Measurements from ENCODE around the gene PIP5K1A. TPM values are rescaled to one million over a fixed set of nuclear protein-coding genes. Genes with fewer than 3 reads are reported as not detected.
A peak's percentile ranks its signal among the peaks of the same experiment; 100 is the strongest.
"Not testable (repeated sequence)": the region's sequence is repeated elsewhere in the genome, so short reads cannot be mapped to it uniquely, and the experiment has no call there.

The PIP5K1A gene
- polyA plus RNA-seq, 1 donor: 92.7 TPM

DNA sequence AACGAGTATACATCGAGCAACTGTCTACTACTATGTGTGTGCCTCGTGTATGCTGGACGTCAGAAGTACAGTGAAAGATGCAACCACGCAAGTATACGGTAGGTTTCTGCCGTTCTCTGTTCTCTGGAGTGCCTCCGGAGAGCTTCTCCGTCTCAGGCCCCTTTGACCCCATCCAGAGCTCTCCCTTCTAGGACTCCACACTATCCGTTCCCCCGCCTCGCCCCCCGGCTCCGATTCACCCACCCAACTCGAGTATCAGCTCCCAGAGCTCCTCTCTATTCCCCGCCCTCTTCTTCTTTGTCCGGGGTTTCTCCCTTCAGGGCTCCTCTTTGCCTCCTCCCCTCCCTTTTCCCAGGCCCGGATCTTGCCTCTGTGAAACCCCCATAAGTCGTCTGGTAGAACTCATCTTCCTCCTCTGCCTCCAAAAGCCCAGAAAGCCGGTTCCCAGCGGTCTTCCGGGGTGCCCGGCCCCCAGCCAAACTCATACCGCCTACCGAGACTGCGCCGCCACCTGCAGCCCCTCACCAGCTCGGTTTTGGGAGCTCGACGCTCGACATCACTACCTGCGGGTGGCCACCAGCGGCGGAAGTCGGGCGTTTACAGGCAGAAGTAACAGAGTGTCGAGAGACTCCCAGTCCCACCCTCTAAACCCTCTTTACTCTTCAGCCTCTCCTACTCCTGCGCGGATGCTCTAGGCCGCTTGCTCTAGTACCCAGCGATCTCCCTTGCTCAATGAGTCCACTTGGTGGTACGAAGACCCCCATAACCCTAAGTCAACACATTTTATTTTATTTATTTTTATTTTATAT, 8.5 kb upstream of the PIP5K1A start, which contains the start of gene VPS72:
TSS of gene VPS72 (minus strand) at position 561 of the 809 bp plus-strand sequence. CDS start at position 485, 76 bp downstream.
- peak; percentile 88 for DNase-seq

DNA sequence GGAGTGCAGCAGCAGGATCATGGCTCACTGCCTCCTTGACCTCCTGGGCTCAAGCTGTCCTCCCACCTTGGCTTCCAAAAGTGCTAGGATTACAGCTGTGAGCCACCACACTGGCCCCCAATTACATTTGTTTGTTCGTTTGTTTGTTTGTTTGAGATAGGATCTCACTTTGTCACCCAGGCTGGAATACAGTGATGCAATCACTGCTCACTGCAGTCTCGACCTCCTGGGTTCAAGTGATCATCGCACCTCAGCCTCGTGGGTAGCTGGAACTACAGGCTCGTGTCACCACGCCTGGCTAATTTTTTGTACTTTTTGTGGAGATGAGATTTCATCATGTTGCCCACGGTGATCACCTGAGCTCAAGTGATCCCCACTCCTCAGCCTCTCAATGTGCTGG, 6.3 kb upstream of the PIP5K1A start:
- no peak for DNase-seq

- DNase-seq: no peak
Measured at GRCh38 chr1:151193304-151193703, 5.0 kb upstream of the PIP5K1A start.

DNA sequence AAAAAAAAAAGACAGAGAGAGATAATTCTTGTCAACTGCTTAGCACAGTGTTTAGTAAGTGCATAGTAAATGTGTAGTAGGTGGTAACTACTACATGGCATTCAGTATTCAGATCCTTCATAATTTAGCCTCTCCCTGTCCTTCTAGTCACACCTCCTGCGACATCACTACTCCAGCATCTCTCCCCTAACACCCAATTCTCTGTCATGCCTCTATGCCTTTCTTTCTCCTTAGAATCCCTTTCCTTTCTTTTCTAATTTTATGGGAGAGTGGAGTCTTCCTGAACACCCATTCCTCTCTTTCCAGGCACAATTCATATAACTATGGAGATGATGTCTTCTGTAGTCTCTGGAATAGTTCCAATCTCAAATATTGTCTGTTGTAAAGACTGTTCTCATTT, 4.5 kb upstream of the PIP5K1A start:
- no peak for DNase-seq

DNA sequence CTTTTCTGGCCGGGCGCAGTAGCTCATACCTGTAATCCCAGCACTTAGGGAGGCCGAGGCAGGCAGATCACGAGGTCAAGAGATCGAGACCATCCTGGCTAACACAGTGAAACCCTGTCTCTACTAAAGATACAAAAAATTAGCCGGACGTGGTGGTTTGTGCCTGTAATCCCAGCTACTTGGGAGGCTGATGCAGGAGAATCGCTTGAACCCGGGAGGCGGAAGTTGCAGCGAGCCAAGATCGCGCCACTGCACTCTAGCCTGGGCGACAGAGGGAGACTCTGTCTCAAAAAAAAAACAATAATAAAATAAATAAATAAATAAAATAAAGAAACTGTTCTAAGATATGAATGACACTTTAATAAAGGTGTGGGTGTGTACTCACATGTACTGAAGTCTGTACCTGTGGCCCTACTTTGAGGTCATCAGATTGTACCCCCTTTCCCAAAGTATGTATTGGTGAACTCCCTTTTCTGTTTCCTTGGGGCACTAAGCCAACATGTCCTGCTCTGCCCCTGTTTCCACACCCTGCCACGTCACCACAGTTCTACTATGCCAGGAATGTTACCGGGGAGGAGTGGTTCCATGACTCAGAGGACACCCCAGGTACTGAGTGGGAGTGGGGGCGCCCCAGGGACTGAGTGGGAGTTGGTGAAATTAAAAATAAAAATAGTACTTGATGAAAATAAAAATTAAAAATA, 3.3 kb upstream of the PIP5K1A start:
- DNase-seq: not testable (repeated sequence)

DNA sequence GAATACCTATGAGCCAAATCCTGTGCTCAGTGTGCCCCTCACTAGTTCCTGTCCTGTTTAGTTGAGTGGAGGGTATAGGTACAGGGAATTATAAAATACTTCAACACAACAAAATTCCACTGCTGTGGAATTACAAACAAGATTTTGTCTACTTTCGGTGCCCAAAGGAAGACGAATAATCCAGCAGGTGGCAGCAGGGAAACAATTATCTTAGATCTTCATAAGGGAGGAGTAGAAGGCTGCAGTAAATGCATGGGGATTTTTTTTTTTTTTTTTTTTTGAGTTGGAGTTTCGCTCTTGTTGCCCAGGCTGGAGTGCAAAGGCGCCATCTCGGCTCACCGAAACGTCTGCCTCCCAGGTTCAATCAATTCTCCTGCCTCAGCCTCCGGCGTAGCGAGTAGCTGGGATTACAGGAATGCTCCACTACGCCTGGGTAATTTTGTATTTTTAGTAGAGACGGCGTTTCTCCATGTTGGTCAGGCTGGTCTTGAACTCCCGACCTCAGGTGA, 2.0 kb upstream of the PIP5K1A start:
- peak; percentile 87 for DNase-seq

DNA sequence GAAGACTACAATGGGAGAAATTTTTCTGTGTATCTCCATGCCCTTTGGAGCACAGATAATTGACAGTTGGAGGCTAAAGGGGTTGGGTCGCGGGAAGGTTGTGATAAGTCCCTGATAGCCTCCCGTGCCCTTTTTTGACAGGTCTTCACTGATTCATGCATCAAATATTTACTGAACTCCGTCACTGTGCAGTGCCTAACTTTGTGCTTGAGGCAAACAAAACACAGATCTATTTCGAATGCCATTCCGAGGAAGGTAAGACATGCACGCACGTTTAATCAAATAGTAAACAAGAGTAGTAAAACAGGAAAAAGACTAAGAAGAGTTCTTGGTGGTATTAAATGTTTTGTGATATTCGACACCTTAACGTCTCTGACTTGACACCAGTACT, 494 bp upstream of the PIP5K1A start:
- DNase-seq: no peak

DNA sequence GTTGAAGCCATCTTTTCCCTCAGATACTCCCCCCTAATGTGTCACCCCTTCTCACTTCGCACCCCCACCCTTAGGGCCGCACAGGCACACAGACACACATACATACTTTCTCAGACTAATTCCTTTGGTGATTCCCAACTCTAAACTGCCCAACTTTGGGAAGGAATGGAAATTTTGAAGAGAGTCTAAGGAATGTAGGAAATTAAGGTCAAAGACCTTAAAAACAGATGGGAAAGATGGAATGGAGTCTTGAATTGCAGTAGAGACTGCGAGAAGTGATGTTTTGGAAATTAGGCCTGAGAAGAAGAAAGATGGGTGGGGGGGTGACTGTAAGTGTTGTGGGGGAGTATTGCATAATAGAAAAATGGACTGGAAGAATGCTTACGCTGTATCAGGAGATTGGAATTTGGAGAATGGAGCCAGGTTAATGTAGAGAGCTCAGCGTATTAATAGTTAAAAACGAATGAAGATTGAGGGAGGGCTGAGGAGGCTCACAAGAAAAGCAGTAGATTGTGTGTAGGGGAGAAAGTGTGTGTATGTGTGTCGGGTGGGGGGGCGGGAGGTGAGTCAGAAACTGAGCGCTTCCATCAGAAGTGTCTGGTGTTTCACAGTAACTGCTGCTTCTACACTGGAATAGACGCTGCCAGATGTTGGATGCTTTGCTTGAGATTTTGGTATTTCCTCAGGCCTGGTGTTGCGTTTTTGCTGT, 1.7 kb downstream of the PIP5K1A start:
- no peak for DNase-seq

- DNase-seq: not testable (repeated sequence)
Measured at GRCh38 chr1:151205381-151205965, 7.1 kb downstream of the PIP5K1A start.

DNA sequence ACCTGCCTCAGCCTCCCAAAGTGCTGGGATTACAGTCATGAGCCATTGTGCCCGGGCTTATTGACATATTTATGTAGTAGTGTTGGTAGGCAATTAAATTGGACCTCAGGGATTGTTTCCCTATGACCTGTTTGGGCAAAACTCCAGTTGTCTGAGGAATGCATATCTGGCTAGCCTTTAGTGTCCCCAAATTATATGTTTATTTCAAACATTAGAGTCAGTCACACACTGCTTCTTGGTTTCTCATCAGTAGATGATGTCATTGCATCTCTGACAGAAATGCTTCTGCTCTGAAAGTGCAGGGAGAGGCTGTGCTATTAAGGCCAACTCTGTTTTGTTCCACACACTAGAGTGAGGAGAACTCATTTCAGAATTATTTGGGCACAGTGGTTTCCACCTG, 12.5 kb downstream of the PIP5K1A start:
- no peak for DNase-seq

DNA sequence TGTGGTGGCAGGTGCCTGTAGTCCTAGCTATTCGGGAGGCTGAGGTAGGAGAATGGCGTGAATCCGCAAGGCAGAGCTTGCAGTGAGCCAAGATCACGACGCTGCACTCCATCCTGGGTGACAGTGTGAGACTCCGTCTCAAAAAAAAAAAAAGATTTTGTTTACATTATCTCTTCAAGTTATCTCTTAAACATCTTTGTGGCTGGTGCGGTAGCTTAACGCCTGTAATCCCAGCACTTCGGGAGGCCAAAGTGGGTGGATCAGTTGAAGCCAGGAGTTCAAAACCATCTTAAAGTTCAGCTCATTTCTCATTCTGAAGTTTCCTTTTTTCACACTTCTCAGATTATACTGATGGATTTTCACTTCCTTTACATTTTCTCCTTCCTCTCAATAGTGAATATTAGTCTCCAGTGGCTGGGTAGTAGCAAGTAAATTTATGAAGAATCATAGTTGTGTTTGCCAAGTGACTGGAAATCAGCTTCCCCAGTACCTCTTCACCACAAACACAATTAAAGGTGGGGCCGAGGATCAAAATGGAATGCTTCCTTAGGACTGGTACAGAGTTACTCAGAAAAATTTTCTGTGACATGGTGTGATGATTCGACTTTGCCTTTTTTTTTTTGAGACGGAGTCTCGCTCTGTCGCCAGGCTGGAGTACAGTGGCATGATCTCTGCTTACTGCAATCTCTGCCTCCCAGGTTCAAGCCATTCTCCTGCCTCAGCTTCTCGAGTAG, 13.8 kb downstream of the PIP5K1A start:
- no peak for DNase-seq

DNA sequence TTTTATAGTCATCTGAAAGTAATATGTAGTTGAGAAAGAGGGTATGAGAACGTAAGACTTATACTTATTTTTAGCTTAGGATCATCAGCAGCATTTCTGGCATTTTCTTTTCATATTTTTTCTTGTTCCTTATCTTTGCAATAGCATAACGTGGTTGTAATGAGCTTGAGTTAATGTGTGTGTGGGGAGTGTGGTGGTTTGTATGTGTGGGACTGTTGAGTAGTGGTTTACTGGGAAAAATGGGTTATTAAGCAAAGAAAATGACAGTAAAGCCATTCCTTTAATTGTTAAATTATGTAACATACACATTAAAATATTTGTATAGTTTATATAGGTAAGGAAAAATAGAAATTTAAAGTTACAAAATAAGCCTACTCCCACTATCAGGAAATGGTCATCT, 15.2 kb downstream of the PIP5K1A start:
- DNase-seq: no peak

DNA sequence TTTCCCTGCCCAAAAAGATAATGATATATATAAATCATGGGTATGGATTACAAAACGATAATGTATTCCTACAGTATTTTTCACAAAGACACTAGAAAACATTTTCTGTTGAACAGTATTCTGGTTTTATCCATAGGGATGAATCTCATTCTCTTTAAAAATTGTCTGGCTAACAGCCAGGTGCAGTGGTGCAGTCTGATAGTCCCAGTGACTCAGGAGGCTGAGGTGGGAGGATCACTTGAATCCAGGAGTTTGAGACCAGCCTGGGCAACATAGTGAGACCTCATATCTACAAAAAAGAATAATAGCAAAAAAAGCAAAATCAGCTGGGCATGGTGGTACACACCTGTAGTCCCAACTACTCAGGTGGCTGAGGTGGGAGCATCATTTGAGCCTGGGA, 23.3 kb downstream of the PIP5K1A start:
- no peak for DNase-seq

DNA sequence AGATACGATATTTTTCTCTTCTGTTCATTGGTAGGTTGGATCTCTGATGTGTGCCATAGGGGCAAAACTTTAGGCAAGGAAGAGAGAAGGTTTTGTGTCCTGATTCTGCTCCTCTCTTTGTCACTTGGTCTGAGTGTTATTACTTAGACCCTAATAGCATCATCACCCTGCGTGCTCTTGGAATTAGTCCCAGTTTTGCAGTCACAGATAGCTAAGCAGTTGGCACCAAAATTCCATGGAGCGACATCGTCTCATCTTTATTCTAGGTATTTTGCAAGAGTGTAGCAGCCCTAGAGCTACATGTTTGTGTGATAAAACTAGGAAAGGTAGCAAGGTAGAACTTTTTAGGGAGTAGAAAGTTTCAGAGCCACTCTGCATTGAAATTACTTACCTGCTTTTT, 23.8 kb downstream of the PIP5K1A start:
- no peak for DNase-seq

GRCh38 chr1:151235235-151235634, 36.9 kb downstream of the PIP5K1A start:
- no peak for DNase-seq

DNA sequence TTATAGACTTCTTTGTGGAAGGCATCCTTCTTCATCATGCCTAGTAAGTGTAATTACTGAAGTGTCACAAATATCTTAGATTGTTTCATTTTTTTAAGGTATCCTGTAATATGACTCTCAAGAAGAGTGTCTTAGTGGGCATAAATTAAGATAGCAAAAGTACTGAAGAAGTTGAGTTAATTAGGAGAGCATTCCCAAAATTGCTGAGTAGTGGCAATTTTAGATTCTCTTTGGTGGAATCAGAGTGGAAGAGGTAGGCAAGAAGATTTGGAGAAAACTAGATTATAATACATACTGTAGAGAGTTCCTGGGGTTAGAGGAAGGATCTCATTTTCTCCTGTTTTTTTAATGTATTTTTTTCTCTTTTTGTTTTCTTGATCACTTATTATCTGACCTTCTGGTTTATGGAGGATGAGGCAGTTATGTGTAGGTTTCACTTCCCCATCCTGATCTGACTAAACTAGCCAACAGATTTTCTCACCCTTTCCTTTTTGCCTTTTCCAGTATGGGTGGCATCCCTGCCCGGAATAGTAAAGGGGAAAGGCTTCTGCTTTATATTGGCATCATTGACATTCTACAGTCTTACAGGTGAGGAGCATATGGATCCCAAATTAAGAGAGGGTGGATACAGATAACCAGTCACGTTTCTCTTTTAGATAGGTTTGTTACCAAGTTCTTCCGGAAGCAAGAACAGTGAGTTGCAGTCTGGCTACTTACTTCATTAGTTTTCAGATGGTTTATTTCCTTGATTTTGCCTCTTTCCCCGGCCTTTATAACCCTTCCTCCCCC, 39.5 kb downstream of the PIP5K1A start:
- DNase-seq: no peak

DNA sequence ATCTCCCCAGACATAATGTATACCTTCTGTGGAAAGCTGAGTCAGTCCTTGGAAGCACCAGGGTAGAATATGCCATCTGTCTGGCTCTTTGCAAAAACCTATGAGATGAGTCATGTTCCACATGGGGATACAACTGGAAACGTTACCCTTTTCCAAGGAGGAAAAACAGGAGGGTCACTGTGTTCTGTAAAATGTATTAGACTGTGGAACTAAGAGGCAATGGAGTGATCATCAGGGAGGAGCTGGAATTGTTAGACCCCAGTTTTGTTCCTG, 40.1 kb downstream of the PIP5K1A start:
- DNase-seq: no peak

DNA sequence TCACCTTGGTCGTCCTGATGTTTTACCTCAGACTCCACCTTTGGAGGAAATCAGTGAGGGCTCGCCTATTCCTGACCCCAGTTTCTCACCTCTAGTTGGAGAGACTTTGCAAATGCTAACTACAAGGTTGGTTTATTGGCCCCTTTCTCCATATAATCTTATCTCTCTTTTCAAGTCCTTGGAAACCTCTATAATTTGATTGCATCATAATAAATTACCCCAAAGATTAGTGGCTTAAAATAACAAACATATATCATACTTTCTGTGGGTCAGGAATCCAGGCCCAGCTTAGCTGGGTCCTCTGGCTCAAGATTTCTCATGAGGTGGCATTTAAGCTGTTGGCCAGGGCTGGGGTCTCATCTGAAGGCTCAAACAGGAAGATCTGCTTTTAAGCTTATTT, 44.1 kb downstream of the PIP5K1A start:
- no peak for DNase-seq

- DNase-seq: no peak
Measured at GRCh38 chr1:151243683-151244216, 45.4 kb downstream of the PIP5K1A start.

DNA sequence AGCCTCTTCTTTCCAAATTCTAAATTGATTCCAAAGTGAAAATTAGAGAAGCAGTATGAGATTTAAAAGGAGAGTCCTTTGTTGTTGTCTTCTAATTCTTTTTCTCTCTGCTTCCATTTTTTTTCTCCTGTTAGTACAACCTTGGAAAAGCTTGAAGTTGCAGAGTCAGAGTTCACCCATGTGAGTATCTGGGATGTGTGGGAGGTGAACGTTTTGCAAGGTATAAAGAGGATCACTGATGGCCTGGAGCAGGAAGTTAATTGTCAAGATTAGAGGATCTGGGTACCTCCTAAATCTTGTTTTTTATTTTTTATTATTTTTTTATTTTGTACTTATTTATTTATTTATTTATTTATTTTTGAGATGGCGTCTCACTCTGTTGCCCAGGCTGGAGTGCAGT, 48.4 kb downstream of the PIP5K1A start:
- no peak for DNase-seq

Data from left kidney (tissue), 2 donors.